ENCODE data around the gene HCRT.
"Not testable (repeated sequence)": the region's sequence is repeated elsewhere in the genome, so short reads cannot be mapped to it uniquely, and the experiment has no call there.

The HCRT gene

DNA sequence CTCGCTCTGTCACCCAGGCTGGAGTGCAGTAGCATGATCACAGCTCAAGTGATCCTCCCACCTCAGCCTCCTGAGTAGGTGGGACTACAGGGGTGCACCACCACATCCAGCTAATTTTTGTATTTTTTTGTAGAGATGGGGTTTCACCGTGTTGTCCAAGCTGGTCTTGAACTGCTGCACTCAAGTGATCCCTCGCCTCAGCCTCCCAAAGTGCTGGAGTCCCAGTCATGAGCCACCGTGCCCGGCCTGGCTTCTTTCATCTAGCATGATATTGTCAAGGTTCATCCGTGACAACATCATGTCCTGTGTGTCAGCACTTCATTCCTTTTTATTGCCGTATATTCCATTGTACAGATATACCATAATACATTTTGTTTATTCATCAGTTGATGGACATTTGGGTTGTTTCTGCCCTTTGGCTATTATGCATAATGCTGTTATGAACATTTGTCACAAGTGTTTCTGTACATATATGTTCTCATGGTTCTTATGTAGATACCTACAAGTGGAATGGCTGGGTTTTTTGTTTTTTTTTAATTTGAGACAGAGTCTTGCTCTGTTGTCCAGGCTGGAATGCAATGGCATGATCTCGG, 12.4 kb upstream of the HCRT start:
- no peak for DNase-seq

DNA sequence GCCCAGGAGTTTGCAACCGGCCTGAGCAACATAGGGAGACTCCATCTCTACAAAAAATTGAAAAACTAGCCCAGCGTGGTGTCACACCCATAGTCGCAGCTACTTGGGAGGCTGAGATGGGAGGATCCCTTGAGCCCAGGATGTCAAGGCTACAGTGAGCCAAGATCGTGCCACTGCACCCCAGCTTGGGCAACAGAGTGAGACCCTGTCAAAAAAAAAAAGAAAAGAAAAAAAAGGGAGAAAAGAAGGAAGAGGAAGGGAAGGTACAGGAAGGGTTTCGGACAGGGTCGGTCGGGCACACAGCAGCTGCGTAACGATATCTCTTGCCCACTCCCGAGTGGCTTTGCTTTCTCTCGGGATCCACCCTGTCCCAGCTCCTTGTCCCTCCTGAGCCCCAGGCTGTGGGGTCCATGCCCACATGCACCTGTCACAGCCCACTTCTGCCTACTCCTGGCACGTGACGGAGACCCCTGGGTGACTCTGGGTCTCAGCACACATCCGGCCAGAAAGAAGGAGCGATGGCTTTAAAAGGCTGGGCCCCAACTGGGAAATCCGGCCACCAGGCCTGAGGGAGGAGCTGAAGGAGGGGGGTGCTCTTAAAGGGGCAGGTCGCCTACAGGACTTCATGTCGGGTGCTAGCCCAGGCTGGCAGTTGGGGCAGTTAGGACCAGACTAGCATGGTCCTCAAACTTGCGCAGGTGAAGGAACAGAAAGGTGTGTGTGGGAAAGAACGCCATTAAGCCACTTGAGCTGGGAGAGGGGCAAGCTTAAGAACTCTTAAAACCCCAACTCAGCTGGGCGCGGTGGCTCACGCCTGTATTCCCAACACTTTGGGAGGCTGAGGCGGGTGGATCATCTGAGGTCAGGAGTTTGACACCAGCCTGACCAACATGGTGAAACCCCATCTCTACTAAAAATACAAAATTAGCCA, 9.0 kb upstream of the HCRT start, which contains the start of gene GHDC:
TSS of gene GHDC (minus strand) at position 526 of the 931 bp plus-strand sequence. CDS start 913 bp downstream, outside the sequence.
- peak; percentile 84 for DNase-seq

DNA sequence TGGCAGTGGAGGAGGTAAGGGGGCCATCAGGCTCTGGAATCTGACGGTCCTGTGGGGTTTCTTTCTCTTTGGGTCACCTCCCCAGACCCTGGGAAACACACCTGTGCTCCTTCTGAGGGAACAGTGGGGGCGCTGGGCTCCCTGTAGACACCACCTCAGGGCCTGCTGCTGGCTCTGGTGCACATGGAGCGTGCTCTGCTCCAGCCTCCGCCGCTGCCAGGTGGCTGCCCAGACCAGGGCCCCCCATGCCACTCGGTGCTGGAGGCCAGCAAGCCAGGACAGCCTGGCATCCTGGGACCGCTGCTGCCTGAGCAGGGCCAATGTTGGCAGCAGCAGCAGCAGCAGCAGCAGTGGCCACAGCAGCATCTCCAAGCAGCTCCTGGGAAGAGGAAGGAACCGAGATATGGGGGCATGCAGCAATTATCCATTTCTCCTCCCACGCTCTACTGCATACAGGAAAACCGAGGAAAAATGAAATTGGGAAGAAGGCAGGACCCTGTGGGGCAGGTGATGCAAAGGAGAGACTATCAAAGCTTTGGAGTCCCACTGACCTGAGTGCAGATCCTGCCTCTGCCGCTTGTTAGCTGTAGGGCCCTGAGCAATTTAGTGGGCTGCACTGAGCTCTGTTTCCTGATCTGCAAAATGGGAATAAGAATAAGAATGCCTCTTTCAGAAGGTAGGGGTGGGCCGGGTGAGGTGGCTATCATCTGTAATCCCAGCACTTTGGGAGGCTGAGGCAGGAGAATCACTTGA, 8.1 kb upstream of the HCRT start:
- no peak for DNase-seq

DNA sequence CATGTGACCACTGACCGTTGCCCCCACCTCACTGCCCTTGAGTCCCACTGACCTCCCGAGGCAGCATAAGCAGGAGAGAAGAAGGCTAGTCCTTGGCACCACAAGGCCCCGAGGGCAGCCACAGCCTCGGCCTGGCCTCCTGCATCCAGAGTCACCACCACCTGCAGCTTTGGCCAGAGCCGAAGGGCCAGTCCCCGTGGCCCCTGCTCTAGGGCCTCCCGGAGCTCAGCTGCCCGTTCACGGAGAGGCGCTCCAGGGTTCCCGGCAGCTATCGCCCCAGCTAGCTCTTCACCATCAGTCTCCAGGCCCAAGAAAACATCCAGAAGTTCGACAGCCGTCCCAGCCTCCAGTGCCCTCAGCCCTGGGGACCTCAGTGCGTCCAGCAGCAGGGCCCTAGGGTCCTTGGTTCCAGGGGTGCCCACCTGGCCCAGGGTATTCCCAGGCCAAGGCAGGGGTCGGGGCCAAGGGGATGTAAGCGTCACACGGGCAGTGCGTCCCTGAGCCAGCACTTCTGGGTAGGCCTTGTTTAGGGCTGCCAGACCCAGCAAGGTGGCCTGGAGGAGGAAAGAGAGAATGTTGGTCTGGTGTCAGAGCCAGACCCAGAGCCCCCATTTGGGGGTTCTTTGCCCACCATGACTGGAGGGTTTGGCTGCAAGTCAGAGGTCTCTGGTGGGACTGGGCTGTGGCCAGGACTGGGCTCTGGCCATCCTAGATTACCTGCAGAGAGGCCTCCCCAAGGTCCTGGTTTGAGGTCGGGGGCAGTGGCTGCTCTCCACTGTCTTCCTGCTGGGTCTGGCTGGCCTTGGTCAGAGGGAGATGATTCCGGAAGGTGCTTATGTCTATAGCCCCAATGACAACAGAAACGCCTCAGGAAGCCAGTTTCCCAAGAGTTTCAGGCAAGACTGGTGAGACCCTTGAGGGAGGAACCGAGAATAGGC, 7.2 kb upstream of the HCRT start:
- DNase-seq, result no peak

DNA sequence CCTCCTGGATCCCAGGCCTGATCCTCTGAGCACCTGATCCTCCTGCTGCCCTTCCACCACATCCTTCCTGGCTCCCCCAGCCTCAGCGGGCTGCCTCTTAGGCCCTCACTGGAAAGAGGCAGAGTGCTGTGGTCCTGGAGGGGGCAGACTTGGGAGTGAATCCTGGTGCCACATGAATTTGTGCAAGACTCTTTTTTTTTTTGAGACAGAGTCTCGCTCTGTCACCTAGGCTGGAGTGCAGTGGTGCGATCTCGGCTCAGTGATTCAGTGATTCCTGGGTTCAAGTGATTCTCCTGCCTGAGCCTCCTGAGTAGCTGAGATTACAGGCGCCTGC, 6.0 kb upstream of the HCRT start:
- no peak for DNase-seq

DNA sequence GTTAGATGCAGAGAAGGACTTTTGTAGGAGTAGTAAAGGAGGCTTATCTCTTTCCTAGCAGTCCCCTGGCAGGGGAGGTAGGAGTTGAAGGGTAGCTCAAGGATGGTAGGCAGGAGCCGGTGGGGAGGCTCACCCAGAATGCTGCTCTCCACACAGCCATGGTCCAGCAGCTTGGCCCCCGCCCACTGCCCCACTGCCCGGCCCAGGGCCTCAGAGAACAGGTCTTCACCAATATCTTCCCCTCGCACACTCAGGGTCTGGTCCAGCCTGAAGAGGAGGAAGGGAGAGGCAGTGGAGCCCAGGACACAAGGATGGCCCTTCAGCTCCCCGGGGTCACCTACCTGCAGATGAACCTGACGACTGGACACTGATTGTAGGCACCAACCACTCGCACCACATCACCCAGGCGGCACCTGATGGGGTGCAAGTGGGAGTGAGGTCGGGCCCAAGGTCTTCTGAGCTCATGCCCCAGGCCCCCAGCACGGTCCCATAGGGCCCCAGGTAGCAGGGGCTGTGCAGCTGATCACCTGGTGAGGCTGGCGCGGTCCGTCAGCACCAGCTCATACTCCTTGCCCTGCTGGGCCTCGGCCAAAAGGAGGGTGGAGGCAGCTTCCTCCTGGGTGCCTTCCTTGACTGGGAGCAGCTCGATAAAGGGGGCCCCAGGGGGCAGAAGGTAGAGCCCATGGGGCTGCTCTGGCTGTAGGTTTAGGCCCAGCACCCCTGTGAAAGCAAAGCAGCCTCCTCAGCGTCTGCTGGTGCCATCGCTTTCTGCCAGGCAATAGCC, 5.4 kb upstream of the HCRT start:
- DNase-seq, result no peak

DNA sequence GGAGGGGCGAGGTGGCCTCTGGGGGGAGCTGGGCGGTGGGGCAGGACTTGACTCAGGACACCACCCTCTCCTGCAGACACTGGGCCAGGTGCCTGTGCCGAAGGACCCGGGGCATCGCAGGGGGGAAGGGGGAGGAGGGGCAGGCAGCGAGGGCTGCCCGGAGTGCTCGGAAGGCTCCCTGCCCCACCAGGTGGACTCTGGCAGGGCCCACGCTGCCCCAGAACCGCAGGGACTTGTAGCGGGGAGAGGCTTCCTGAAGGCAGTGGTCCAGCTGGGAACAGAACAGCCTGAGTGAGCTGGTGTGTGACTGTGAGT, 4.4 kb upstream of the HCRT start:
- DNase-seq, result no peak

DNA sequence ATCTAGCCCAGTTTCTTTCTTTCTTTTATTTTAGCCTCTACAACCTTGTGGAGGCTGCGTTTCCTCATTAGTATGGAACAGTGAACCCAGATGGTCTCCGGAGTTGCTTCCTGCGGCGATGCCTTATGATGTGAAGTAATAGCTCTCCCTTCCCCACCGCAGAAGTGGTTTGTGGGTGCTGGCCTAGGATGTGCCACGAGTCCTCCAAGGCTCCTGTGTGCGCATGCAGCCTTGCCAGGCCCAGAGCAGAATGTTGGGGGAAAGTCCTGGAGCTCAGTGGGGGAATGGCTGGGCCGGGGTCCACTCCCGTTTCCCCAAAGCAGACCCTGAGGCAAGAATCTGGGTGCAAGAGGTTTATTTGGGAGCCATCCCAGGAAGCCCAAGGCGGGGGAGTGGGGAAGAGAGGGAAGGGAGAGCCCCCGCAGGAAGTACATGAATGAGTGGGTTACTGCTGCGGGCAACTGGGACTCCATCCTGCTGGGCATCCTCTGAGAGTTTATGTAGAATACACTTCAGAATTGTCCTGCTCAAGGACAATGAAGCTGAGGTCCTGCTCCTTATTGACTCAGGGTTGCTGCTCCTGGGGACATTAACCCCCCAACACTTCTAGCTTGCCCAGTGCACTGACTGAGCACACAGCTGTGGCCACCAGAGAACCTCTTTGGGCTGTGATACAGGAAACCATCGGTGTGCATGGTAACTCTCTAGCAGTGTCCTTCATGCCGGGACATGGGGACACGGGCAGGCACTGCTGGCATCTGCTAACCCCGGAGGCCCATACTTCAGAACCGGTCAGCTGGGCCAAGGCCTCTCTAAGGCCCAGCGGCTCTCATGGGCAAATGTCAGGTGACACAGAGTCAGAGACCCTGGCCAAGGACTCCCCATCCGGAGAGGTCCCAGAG, 3.7 kb upstream of the HCRT start:
- no peak for DNase-seq

DNA sequence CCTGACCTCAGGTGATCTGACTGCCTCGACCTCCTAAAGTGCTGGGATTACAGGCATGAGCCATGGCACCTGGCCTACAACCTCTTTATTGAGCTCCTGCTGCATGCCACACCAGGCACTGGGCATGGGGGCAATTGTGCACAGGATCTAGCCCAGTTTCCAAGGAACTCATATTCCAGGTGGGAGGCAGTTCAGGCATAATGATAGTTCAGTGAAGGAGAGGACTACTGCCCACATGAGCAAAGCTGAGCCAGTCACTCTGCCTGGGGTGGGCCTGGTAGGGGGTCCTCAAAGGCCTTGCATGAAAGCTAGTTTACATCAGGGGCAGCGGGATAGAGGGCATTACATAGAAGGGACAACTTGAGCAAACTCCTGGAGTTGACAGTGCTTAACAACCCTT, 2.6 kb upstream of the HCRT start:
- DNase-seq, result no peak

DNA sequence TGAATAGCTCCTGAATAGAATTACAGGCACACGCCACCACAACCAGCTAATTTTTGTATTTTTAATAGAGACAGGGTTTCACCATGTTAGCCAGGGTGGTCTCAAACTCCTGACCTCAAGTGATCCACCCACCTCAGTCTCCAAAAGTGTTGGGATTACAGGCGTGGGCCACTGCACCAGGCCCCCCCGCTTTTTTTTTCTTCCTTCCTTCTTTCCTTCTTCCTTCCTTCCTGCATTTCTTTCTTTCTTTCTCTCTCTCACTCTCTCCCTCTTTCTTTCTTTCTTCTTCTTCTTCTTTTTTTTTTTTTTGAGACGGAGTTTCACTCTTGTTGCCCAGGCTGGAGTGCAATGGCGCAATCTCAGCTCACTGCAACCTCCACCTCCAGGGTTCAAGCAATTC, 939 bp upstream of the HCRT start:
- DNase-seq, result not testable (repeated sequence)

DNA sequence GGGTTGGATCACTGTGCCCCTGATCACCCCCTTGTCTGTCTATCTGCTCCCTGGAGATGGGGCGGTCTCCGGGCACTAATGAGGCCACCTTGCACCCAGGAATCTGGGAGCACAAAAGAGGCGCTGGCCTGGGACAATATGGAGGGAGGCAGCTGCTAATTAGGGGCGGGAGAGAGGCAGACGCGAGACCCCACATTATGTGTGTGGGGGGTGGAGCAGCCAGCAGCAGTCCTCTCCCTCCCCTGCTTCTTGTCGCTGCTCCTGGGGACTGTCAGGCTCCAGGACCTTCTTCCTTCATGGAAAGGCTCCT, 324 bp upstream of the HCRT start:
- DNase-seq, result no peak

DNA sequence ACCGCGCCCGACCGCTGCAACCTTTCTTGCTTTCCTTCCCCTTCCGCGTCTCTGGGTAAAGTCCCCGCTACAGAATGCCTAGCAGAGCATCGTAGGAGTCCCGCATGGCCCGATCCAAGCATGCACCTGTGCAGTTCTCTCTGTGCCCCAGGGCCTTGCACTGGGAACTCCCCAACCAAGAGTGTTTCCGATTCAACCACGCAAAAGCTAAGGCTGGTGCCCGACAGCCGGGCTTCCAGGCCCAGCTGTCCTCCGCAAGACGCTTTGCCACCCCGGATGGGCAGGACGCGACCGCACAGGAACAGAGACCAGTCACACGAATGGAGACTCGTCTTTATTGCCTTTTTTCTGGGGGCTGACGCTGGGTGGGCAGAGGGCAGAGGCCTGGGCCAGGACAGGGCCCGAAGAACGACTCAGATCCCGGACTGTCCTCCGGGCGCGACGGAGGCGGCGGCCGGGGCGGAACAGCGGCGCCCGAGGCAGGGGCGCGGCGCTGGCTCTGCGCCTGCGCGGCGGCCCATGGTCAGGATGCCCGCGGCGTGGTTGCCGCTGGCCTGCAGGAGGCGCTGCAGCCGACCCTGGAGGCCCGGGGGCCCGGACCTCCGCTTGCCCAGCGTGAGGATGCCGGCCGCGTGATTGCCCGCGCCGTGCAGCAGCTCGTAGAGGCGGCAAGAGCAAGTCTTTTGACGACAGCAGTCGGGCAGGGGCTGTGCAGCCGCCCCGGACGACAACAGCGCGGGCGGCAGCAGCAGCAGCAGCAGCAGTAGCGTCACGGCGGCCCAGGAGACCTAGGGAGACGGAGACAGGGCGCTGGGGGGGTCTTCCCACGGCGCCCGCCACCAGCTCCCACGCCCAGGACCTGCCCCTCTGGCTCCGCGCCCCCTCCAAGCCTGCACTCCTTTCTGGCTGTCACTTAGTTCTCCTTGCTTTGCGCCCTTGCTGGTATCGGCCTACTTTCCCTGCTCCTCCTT, 1.2 kb downstream of the HCRT start:
- DNase-seq, result peak; percentile 81

DNA sequence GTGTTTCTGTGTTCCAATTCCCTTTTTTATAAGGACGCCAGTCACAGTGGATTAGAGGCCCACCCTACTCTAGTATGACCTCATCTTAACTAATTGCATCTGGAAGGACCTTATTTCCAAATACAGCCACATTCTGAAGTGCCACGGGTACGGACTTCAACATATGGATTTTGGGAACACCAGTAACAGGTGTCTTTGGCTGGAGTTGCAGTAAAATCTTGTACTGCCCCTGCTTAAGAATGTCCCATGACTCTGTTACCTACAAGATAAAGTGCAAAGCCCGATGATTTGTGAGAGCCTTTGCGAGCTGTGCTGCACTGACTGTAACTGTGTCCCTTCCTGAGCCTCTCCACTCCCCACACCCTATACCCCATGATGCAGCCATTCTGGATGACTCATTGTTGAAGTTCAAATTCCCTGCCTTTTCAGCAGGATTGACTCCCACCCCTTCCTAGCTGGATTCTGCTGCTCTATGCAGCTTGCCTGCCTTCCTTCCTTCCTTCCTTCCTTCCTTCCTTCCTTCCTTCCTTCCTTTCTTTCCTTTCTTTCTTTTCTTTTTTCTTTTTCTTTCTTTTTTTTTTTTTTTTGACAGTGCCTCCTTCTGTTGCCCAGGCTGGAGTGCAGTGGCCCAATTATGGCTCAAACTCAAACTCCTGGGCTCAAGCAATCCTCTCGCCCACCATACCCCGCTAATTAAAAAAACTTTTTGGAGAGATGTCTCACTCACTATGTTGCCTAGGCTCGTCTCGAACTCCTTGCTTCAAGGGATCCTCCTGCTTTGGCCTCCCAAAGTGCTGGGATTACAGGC, 2.1 kb downstream of the HCRT start:
- no peak for DNase-seq

DNA sequence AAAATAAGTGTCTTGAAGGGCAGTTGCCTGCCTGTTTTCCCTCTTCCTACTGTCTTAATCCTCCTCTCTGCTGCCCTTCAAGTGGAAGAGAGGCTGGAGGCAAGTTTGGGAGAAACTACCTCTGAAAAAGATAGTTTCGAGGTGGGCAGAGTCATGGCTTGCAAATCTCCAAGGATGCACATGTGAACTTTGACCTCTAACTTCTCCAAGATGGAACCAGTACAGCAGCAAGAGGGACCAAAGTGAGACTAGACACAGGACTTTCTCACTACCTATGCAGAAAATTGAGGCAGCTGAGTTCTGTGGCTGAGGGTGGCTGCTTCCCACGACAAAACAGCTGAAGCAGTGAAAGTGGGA, 3.4 kb downstream of the HCRT start:
- no peak for DNase-seq

DNA sequence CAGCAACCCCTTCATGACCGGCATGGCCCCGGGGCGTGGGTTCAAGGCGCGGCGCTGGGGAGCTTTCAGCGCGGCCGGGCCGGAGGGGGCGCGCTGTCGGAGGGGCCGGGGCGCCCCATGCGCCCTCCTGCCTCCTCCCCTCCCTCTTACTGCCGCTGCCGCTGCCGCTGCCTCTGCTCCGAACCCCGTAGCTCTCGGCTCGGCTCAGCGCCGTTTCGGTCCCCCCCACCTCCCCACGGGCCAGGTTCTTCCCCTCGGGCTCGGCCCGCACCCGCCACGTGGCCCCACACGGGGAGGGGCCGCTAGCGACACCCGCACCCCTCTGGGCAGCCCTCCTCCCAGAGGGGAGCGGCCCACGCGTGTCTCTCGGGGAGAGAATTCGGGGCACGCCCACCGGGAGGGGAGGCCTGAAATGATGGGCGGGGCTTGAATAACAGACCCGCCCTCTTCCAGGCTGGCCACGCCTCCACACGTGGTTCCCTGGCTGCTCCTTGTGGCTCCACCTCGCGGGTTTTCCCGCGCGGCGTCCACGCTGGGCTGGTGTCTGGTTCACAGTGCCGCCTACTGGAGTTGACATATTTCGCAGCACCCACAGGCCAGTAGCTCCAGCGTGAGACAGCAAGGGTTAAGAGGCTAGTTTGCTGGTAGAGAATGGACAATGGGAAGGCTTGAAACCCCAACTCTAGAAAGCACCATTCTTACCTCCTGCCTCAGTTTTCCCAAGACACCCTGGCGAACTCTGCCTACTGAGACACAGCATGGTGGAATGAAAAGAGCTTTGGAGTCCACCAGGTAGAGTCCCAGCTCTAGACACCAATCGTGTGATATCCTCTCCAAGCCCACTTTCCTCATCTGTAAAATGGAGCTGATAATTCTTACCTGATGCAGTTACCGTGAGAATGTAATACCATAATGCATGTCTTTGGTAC, 4.1 kb downstream of the HCRT start, which contains the start of gene KCNH4:
TSS of gene KCNH4 (minus strand) at position 221 of the 929 bp plus-strand sequence. CDS start at position 24, 197 bp downstream.
- DNase-seq, result peak; percentile 61

DNA sequence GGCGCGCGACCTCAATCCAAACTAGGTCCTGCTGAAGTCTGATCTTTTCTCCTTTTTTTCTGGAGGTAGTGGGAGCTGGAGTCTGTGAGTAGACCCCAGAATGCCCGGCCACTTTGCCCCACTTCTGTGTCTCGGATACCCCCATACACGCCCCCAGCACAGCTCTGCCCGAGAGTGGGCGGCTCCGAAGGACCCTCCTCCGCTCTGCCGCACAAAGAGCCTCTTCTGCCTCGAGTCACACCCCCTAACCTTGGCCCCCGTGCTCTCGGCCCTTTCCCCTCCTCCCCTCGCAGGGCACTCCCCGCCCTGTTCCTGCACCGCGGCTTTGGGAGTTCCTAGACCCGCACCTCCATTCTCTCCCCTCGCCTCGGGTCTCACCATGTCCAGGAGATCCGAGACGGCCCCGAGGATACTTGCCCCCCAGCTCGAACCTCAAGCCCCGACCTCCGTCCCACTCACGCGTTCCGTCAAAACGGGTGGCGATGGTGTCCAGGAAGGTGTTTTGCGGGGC, 4.8 kb downstream of the HCRT start:
- DNase-seq, result no peak

DNA sequence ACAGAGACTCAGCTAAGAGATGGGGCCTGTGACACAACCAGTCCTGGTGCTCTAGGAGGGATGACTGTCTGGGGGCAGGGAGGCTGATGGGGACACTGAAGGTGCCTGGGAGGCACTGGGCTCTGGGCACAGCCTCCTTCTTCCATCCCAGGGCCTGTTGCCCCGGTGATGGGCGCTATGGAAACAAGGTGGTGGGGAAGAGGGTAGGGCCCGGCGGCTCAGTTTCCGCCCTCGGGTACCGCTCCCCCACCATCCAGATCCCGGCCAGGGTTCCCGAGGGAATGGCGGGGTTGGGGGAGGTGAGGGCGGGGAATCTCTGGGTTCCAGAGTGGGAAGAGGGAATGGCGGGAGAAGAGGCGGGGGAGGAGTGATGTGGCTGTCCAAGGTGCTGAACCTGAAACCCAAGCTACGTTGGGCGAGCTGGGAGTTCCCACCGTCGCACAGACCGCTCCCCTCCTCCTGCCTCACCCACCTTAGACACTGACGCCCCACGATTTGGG, 5.3 kb downstream of the HCRT start:
- DNase-seq, result peak; percentile 69

All from right forelimb (tissue), 1 donor.